Astrocyte of the spinal cord (primary cell): ENCODE results near the gene ACOX1.

Experiments
- DNase-seq: peaks from one replicate; pipeline ENCODE4 v3.0.0; 2011; ENCODE audit warnings: low read depth, low spot score
- H3K4me3 ChIP-seq: 2 replicates; pipeline ENCODE4 v1.5.1; 2011; ENCODE audit warnings: low read depth, mild to moderate bottlenecking, low read length, moderate library complexity
- CTCF ChIP-seq: IDR thresholded peaks from 2 replicates; pipeline ENCODE4 v1.5.1; 2012; ENCODE audit warnings: low read depth, mild to moderate bottlenecking, low read length, inconsistent platforms
- in situ Hi-C: cut with HindIII; loops from 2 replicates; pipeline ENCODE4 v1.10.0; 2017; ENCODE audit warnings: low sequenced_read_pairs

The ACOX1 gene

DNA sequence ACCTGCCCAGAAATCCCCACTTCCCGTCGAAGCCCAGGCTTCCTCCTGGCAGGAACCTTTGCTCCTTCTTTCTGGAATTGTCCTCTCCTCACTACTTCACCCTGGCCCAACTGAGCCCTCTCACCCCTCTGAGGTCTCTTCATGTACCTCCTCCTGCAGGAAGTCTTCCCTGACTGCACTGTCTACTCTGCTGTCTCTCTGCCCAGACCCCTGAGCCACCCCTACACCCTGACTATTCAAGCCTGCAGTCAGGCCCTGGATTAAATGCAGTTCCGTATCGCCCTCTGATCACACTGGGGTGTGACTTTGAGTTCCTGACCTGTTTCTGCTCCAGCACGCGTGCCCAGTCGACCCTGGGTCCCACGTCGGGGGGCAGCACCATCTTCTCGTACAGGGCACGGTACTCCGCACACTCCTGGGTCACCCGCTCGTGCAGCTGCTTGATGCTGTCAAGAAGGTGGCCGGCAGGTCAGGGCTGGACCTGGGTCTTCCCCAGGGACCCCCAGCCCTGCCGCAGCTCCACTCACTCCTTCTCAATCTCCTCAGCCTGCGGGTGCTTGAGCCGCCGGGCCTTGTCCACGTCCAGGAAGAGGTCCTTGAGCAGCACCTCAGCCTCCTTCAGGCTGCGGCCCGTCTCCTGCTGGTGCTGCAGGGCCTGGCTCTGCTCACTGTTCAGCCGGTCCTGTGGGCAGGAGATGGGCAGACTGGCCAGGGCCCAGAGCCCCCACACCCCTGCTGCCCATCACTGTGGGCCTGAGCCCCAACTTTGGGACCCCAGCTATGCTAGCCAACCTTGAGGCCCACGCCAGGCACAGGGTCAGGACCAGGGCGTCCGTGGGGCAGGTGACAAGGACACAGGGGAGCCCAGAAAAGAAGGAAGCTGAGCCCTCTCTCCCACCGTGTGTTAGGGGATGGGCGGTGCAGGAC is 44.3 kb upstream of the ACOX1 start:
- no peak for TF ChIP-seq CTCF
- in situ Hi-C loops: no loop called here
- H3K4me3 ChIP-seq: no peak overlapping the region
- no peak for DNase-seq

DNA sequence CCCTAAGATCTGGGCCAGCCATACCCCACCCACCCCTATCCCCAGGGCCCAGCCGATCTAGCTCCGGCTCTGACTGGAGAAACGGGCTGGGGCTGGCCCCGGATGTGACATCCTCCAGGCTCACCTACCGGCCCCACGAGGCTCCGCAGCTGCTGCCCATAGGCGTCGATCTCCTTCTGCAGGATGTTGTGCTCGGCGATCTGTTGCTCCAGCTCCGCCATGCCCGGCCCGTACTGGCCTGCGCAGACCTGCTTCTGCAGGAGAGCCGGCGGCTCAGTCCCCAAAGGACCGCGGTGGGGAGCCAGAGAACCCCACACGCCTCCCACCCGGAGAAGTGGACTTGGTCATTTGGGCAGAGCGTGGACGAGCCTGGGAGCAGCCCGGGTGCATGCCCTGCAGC is 43.3 kb upstream of the ACOX1 start:
- TF ChIP-seq CTCF: no peak
- in situ Hi-C loops: no loop called here
- no peak overlapping the region for H3K4me3 ChIP-seq
- no peak for DNase-seq

DNA sequence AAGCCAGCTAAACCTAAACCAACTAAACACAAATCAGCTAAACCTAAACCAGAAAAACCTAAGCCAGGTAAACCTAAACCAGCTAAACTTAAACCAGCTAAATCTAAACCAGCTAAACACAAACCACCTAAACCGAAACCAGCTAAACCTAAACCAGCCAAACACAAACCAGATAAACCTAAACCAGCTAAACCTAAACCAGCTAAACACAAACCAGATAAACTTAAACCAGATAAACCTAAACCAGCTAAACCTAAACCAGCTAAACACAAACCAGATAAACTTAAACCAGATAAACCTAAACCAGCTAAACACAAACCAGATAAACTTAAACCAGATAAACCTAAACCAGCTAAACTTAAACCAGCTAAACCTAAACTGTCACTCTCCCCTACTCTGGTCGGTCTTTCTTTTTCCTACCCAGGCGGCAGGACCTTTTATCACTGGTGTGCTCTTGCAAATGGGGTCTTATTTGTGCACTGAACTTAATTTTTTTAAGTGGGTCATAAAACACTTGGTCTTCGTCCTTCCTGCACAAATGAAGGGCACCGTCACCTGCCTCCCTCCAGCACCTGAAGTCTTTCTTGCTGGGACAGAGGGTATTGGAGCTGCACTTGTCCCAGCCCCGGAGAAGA is 41.0 kb upstream of the ACOX1 start:
- no peak overlapping the region for H3K4me3 ChIP-seq
- TF ChIP-seq CTCF: no peak
- in situ Hi-C loops: no loop called here
- no peak for DNase-seq

GRCh38 chr17:76018801-76019200 is 39.8 kb upstream of the ACOX1 start:
- no peak overlapping the region for H3K4me3 ChIP-seq
- no peak for DNase-seq
- no peak for TF ChIP-seq CTCF
- in situ Hi-C loops: no loop called here

DNA sequence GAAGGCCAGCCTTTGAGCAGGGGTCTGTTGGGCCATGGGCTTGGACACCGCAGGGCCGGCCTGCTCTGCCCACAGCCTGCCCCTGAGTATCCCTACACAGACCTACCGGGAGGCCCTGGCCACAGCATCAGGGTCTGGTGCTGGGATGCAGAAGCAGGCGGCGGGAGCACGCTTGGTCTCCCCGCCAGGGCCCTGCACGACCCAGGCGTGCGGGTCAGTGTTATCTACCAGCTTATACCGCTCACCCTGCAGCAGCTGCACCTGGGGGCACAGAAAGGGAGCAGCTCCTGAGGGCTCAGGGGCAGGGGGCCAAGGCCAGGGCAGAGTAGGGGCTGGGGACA is 39.3 kb upstream of the ACOX1 start:
- no peak overlapping the region for H3K4me3 ChIP-seq
- no peak for DNase-seq
- in situ Hi-C loops: no loop called here

More for the DNA sequence above, 39.3 kb upstream of the ACOX1 start:
- no peak for TF ChIP-seq CTCF
